Ascending aorta (tissue), 2 donors: ENCODE data around the gene PGAP1. TPM values are rescaled to one million over a fixed set of nuclear protein-coding genes. Genes with fewer than 3 reads are reported as not detected.

Source experiments
- DNase-seq, 2 donors: peaks; one replicate each; pipeline ENCODE4 v3.0.0-alpha.2; 2019; ENCODE audit warnings: low spot score in 2 of 2
- H3K27ac ChIP-seq, 2 donors: fragments of 200-600 bp; sonication (generic); one replicate each; pipeline ENCODE4 v1.5.1; 2016 to 2017; ENCODE audit warnings: mild to moderate bottlenecking in 1 of 2
- H3K27me3 ChIP-seq: fragments of 200-600 bp; sonication (generic); one replicate; pipeline ENCODE4 v1.5.1; 2017
- H3K36me3 ChIP-seq, 2 donors: fragments of 200-600 bp; sonication (generic); one replicate each; pipeline ENCODE4 v1.5.1; 2016
- H3K4me1 ChIP-seq, 2 donors: fragments of 200-600 bp; sonication (generic); one replicate each; pipeline ENCODE4 v1.5.1; 2016 to 2017; ENCODE audit warnings: mild to moderate bottlenecking in 1 of 2
- H3K4me3 ChIP-seq, 2 donors: fragments of 200-600 bp; sonication (generic); one replicate each; pipeline ENCODE4 v1.5.1; 2016 to 2017; ENCODE audit warnings: mild to moderate bottlenecking in 1 of 2
- H3K9me3 ChIP-seq, 2 donors: fragments of 200-600 bp; sonication (generic); one replicate each; pipeline ENCODE4 v1.5.1; 2016
- intact Hi-C: fragments of 100-400 bp; cut with DNase I; formaldehyde crosslinking; loops from one replicate; pipeline ENCODE4 v1.15.1; 2023
- total RNA-seq: library from RNA; depleted of rRNA; stranded (reverse); fragments of >200 nt; gene quantifications from one replicate; pipeline ENCODE4 v1.1.0, GENCODE V29; 2016
- TF ChIP-seq, protein P1 (sequence below), 3 experiments: fragments of 200-600 bp in 2 of 3; fragments of 450-650 bp in 1 of 3; sonication (generic) in 2 of 3; IDR thresholded peaks; one replicate each; pipeline ENCODE4 v1.5.1; 2016 to 2019; ENCODE audit warnings: antibody characterized with exemption in 3 of 3, mild to moderate bottlenecking in 1 of 3, moderate library complexity in 1 of 3

Gene PGAP1
- total RNA-seq, 1 donor from 2014 or later, result 2.3 TPM

DNA sequence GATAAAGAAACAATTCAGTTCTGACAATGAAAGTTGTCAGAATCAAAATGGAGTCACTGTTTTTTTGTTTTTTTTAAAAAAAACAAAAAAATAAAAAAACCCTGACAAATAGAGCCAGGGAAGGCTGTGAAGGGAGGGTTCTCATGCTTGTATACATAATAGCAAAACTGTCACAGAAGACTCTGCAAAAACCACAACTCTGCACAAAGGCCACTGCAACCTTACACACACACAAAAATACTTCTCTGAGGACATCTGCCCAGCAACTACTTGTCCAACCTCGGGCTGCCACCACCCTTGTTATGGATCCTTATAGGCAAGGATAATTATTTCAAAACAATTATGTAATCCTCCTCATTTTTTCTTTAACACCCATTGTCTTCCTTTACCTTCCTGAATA, 75.4 kb downstream of the PGAP1 start:
- TF ChIP-seq, protein P1, sequence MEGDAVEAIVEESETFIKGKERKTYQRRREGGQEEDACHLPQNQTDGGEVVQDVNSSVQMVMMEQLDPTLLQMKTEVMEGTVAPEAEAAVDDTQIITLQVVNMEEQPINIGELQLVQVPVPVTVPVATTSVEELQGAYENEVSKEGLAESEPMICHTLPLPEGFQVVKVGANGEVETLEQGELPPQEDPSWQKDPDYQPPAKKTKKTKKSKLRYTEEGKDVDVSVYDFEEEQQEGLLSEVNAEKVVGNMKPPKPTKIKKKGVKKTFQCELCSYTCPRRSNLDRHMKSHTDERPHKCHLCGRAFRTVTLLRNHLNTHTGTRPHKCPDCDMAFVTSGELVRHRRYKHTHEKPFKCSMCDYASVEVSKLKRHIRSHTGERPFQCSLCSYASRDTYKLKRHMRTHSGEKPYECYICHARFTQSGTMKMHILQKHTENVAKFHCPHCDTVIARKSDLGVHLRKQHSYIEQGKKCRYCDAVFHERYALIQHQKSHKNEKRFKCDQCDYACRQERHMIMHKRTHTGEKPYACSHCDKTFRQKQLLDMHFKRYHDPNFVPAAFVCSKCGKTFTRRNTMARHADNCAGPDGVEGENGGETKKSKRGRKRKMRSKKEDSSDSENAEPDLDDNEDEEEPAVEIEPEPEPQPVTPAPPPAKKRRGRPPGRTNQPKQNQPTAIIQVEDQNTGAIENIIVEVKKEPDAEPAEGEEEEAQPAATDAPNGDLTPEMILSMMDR (IDR thresholded peaks at IDR 0.05), result no peak
- no peaks in the 10 kb centered on the region for H3K36me3 ChIP-seq
- no peaks in the 10 kb centered on the region for H3K4me1 ChIP-seq
- H3K9me3 ChIP-seq, result no peaks in the 10 kb centered on the region
- H3K27me3 ChIP-seq, result no peaks in the 10 kb centered on the region
- no peak overlapping the region for H3K27ac ChIP-seq
- intact Hi-C loops, result no loop called here
- no peak for DNase-seq
- no peak overlapping the region for H3K4me3 ChIP-seq

DNA sequence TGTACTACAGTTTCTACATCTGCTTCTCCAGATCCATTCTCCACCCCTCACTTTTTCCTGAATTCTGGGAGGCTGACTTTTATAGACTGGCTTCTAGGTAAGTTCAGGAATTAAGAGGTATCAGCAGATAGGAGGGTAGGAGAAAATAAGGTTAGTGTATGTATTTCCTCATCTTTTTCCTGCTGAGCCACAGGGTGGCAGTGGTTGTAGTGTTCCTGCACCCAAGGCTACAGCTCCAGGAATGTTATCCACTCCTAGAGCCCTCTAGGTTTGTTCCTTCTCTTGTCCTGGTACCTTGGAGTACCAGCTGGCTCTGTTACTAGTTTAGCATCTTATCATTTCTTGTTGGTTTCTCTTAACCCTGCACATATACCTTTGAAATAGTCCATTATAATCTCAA, 76.6 kb downstream of the PGAP1 start:
- Histone ChIP-seq H3K4me3 (no peak overlapping the region), H3K36me3 (peaks cover 0 to 3% of the 10 kb centered on the region in 2 donors)
- intact Hi-C loops, result no loop called here

DNA sequence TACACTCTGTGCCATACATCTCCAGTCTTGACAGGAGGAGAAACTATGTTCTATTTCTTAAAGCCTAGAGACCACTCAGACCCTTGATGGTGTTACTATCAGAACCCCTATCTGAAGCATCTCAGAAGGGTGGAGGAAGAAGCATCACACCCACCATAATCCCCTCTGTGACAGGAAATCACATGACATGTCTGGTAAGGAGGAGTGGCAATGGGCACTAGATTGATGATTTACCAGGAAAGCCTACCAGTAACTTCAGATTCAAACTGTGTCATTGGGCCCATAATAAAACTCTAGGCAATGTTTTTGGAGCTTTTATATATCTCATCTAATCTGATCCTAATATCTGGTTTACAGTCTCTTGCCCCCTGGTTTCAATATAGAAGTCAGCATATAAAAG, 80.2 kb downstream of the PGAP1 start:
- no peaks in the 10 kb centered on the region for H3K4me1 ChIP-seq
- no peak overlapping the region for H3K4me3 ChIP-seq
- peaks cover 3 to 19% of the 10 kb centered on the region in 2 donors for H3K36me3 ChIP-seq
- no peak for DNase-seq
- intact Hi-C loops, result no loop called here
- H3K27ac ChIP-seq, result no peak overlapping the region
- H3K9me3 ChIP-seq, result no peaks in the 10 kb centered on the region
- H3K27me3 ChIP-seq, result no peaks in the 10 kb centered on the region
- TF ChIP-seq, protein P1 (IDR thresholded peaks at IDR 0.05), result no peak

More for the DNA sequence above, 76.6 kb downstream of the PGAP1 start:
- no peak overlapping the region for H3K27ac ChIP-seq
- no peak for DNase-seq
- H3K9me3 ChIP-seq, result no peaks in the 10 kb centered on the region
- no peaks in the 10 kb centered on the region for H3K4me1 ChIP-seq
- H3K27me3 ChIP-seq, result no peaks in the 10 kb centered on the region
- TF ChIP-seq, protein P1 (IDR thresholded peaks at IDR 0.05), result peak in 1 of 3 experiments; percentile 19

DNA sequence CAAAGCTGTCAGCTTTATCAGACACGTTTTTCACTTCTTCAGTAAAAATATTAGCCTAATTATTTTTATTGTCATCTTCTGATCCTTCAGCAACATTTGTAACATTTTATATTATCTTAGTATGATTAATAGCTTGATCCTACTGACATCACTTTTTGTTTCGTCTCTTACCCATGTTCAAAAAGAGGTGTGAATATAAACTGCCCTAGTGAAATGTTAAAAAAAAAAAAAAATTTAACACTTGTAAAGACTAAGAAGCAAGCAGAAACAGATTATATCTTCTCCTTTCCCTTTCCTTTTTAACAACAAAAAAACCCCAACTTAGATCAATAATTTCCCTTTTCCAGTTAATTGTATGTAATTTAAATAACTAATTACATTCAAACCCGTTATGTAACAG, 81.1 kb downstream of the PGAP1 start:
- H3K27me3 ChIP-seq, result no peaks in the 10 kb centered on the region
- no peaks in the 10 kb centered on the region for H3K4me1 ChIP-seq
- H3K4me3 ChIP-seq, result no peak overlapping the region
- no peak for DNase-seq
- peaks cover 4 to 19% of the 10 kb centered on the region in 2 donors for H3K36me3 ChIP-seq
- H3K9me3 ChIP-seq, result no peaks in the 10 kb centered on the region
- intact Hi-C loops, result no loop called here
- H3K27ac ChIP-seq, result no peak overlapping the region
- TF ChIP-seq, protein P1 (IDR thresholded peaks at IDR 0.05), result no peak

DNA sequence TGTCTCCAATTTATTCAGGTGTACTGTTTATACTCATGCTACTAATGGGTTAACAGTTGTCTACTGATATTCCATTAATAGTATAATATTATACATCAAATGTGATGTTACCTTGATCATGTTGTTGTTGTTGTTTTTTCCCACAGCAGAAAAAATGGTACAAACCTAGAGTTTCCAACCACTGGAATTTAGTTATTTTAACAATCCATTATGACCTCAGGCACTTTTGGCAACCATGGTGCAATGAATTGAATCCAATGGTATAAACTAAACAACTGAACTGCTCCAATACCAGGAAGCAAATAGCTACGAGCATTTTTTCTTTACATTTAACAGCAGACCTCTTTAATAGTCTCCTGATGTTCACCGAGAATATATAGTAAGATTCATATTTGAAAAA, 86.3 kb downstream of the PGAP1 start:
- H3K27ac ChIP-seq, result no peak overlapping the region
- no peaks in the 10 kb centered on the region for H3K9me3 ChIP-seq
- H3K4me3 ChIP-seq, result no peak overlapping the region
- H3K36me3 ChIP-seq, result peaks cover 4 to 28% of the 10 kb centered on the region in 2 donors
- no peak for DNase-seq
- H3K4me1 ChIP-seq, result no peaks in the 10 kb centered on the region
- TF ChIP-seq, protein P1 (IDR thresholded peaks at IDR 0.05), result no peak
- intact Hi-C loops, result no loop called here
- H3K27me3 ChIP-seq, result no peaks in the 10 kb centered on the region

DNA sequence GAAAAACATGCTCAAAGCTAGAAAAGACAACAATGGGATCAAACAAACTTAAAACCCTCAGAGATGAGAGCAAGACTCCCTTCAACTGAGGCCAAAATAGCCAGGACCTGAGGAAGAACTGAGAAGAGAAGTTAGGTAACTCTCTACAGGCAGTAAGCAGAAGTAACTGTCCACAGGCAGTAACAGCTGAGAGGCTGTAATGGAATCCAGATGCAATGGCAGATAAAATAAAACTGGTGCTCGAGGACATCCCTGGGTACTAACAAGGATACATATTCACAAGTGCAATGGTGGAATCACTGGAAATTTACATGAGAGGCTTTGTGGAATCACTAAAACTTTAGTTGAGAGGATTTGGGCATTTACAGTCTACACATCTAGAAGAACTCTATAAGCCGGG, 86.9 kb downstream of the PGAP1 start:
- Histone ChIP-seq H3K27me3 (no peaks in the 10 kb centered on the region), H3K9me3 (no peaks in the 10 kb centered on the region), H3K36me3 (peaks cover 4 to 28% of the 10 kb centered on the region in 2 donors), H3K4me3 (no peak overlapping the region), H3K27ac (no peak overlapping the region), H3K4me1 (no peaks in the 10 kb centered on the region)
- intact Hi-C loops, result no loop called here
- TF ChIP-seq, protein P1 (IDR thresholded peaks at IDR 0.05), result no peak
- no peak for DNase-seq
